Measurements from ENCODE around the gene NCBP3.

Gene NCBP3

GRCh38 chr17:3754066-3754457 lies 92.0 kb downstream of the NCBP3 start:
- POLR2A ChIA-PET (ENCODE audit: low non-redundant PET): no interaction called here
- CTCF ChIA-PET: interaction anchor here (1.0 kb wide), 2 partner anchors 16 to 73 kb away, joined by 4 to 7 read pairs; no protein-coding TSS in a partner anchor
- no peak for TF ChIP-seq CTCF (conservative IDR thresholded peaks at IDR 0.05; ENCODE audit: low read depth)

GRCh38 chr17:3753624-3754023 lies 92.4 kb downstream of the NCBP3 start:
- POLR2A ChIA-PET (ENCODE audit: low non-redundant PET): no interaction called here
- no peak for TF ChIP-seq CTCF (conservative IDR thresholded peaks at IDR 0.05; ENCODE audit: low read depth)
- CTCF ChIA-PET: interaction anchor here (1.0 kb wide), 2 partner anchors 16 to 74 kb away, joined by 4 to 7 read pairs; no protein-coding TSS in a partner anchor
- no peak for DNase-seq (ENCODE audit: low spot score)
- H3K27ac ChIP-seq: no peak overlapping the region

More at GRCh38 chr17:3754066-3754457, 92.0 kb downstream of the NCBP3 start:
- no peak overlapping the region for H3K27ac ChIP-seq
- DNase-seq (ENCODE audit: low spot score): no peak

Measured in RWPE1 (cell line).